GM12865 (cell line): ENCODE measurements around the gene CEBPG.

Experiments
- DNase-seq: peaks from one replicate; pipeline ENCODE4 v3.0.0; 2010; ENCODE audit warnings: low read depth
- H3K4me3 ChIP-seq: 2 replicates; pipeline ENCODE4 v1.5.1; 2011; ENCODE audit warnings: mild to moderate bottlenecking, low read depth, low read length, control low read depth
- TF ChIP-seq, protein P1 (sequence below): IDR thresholded peaks from 2 replicates; pipeline ENCODE4 v1.5.1; 2011; ENCODE audit warnings: low read length, control low read depth, low read depth, inconsistent platforms; ENCODE audit not compliant: insufficient read depth; ENCODE audit errors: missing control alignments

Gene CEBPG

DNA sequence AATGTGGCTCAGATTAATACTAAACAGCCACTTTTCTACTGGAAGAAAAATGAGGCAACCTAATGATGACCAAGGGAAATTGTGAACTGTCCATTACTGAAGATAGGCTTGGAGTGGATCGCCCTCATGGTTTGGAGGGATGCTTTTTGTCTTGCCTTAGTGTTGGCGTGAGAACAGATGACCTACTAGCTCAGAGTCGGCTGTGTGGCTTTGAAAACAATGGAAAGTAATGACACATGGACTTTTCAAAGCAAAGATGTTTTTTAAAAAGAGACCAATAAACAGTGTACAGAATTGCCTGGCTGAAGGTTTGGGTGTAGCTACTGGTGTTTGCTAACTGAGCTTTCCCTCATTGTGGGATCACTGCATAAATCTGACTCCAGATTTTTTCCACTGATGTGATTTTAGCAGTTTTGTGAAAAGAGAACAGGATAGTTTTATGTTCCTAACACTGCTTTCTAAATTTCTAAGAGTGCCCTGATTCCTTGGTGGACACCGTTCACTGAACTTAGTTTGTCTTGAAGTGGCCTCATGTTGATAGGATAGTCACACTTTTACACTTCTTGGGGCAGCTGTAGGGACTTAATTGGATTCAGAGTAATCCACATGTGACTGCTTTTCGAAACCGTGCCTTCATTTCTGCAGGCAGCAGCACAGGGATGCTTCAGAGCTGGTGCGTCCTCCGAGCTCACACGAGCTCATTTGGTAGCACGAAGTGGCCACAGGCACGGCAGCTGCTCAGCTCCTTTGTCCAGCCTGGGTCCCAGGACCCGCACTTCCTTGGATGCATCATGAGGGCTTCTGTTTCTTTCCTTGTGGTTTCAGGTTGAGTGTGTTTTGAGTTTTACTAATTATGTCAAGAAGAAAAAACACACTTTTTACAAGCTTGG lies 4.3 kb downstream of the CEBPG start:
- no peak overlapping the region for H3K4me3 ChIP-seq
- TF ChIP-seq, protein P1, sequence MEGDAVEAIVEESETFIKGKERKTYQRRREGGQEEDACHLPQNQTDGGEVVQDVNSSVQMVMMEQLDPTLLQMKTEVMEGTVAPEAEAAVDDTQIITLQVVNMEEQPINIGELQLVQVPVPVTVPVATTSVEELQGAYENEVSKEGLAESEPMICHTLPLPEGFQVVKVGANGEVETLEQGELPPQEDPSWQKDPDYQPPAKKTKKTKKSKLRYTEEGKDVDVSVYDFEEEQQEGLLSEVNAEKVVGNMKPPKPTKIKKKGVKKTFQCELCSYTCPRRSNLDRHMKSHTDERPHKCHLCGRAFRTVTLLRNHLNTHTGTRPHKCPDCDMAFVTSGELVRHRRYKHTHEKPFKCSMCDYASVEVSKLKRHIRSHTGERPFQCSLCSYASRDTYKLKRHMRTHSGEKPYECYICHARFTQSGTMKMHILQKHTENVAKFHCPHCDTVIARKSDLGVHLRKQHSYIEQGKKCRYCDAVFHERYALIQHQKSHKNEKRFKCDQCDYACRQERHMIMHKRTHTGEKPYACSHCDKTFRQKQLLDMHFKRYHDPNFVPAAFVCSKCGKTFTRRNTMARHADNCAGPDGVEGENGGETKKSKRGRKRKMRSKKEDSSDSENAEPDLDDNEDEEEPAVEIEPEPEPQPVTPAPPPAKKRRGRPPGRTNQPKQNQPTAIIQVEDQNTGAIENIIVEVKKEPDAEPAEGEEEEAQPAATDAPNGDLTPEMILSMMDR, result no peak
- no peak for DNase-seq

DNA sequence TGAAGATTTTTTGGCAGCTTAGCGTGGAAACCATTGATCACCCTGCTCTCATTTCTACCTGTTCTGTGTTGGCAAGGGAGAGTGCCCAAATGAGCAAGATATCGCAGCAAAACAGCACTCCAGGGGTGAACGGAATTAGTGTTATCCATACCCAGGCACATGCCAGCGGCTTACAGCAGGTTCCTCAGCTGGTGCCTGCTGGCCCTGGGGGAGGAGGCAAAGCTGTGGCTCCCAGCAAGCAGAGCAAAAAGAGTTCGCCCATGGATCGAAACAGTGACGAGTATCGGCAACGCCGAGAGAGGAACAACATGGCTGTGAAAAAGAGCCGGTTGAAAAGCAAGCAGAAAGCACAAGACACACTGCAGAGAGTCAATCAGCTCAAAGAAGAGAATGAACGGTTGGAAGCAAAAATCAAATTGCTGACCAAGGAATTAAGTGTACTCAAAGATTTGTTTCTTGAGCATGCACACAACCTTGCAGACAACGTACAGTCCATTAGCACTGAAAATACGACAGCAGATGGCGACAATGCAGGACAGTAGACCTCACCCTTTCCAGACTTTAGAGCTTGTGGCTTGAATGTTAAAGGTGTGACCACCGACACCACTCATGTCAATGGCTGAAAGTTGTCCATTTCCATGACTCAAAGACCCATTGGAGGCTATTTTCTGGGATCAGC lies 5.8 kb downstream of the CEBPG start:
- H3K4me3 ChIP-seq, result no peak overlapping the region
- TF ChIP-seq, protein P1, result no peak
- no peak for DNase-seq

DNA sequence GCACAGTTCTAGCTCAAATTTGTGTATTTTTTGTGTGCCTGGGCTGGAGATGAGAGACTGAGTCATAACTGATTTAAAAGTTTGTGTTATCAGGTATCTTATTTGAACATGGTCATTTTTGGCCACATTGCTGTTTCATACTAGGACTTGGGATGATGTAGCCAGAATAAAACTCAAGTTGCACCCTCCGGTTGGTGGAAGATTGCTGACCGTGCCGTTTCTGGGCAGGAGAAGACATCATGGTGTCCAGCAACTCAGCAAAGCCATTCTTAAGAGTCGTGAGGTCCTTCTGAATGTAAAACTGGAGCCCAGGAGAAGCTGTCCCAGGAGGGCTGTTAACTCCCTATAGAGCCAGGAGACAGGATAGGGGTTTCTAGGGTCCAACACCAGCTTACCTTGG lies 7.6 kb downstream of the CEBPG start:
- TF ChIP-seq, protein P1, result no peak
- DNase-seq, result no peak
- H3K4me3 ChIP-seq, result no peak overlapping the region

DNA sequence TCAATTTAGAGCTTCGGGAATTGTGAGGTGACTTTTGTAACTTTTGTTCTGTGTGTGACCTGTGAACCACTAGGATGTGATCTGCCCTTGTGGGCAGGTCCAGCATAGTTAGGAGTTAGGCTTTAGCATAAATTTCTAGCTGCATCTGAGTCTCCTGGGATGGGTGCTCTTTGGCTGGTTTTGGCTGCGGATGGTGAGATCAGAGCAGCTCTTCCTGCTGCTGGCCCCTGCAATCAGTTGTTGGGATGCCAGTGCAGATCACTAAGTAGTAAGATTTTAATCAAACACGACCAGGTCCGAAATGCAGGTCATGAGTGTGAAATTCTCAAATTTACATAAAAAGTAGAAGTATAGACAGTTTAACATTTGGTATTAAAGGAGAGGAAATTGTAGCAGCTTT lies 8.5 kb downstream of the CEBPG start:
- TF ChIP-seq, protein P1, result no peak
- no peak for DNase-seq
- H3K4me3 ChIP-seq, result no peak overlapping the region

DNA sequence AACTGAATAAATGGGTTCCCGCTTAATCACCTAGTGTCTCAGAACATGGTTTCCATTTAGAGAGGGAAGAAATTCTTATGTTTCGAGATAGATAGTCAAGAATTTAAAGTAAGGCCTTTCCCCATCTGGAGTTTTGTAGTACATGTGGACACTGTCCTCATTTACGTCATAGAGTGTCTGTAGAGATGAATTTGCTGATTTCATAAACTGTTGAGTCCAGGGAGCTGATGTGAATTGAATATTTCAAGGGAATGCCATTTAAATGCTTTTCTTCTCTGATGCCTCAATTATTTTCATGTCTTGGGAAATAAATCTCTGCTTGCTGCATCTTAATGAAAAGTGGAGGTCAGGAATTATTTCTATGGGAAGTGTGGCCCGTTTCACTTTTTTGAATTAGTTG lies 9.5 kb downstream of the CEBPG start:
- TF ChIP-seq, protein P1, result no peak
- H3K4me3 ChIP-seq, result no peak overlapping the region
- no peak for DNase-seq

DNA sequence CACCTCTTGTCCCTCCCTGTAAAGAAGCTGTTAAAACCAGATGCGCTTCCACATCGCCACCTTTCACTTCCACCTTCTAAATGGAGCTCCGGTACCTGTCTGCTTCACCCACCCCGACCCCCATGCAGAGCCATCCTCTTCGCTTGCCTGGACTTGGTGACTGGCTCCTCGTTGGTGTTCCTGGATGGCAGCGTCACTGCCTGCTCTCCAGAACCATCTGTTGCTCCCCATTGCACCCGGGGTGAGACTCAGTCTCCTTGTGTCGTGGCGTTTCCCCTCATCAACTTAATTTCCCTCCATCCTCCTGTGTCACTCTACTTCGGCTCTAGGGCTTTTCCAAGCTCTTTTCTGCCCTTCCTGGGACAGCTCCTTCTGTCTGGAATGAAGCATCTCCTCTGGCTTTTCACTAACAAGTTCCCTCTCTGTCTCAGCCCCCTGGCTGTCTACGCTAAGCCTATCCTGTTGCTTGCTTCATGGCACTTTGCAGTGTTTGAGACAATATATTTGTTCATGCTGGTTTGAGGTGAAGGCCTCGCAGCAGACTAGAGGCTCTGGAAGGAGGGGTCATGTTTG lies 10.3 kb downstream of the CEBPG start:
- TF ChIP-seq, protein P1, result no peak
- no peak for DNase-seq
- no peak overlapping the region for H3K4me3 ChIP-seq

DNA sequence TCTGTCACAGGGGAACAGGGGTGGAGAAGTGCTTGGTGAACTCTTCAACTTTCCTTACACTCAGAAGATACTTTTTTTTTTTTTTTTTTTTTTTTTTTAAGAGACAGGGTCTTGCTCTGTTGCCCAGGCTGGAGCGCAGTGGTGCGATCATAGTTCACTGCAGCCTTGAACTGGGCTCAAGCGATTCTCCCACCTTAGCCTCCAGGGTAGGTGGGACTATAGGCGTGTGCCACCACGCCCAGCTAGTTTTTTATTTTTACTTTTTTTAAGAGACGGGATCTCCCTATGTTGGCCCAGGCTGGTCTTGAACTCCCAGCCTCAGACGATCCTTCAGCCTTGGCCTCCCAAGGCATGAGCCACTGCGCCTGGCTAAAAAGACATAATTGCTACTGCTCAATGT lies 11.5 kb downstream of the CEBPG start:
- no peak for DNase-seq
- TF ChIP-seq, protein P1, result no peak
- H3K4me3 ChIP-seq, result no peak overlapping the region
